Measurements from ENCODE around the gene RAB7B. TPM values are rescaled to one million over a fixed set of nuclear protein-coding genes. Genes with fewer than 3 reads are reported as not detected.

The RAB7B gene
- total and polyA plus RNA-seq, 2 donors = 6.4 to 8.6 TPM

- no peak overlapping the region for H3K4me3 ChIP-seq (ENCODE audit: low read length in 2 of 2)
- no peak overlapping the region for H3K27ac ChIP-seq (ENCODE audit: low read depth in 1 of 2, low read length in 1 of 2)
- no peaks in the 10 kb centered on the region for H3K4me1 ChIP-seq (ENCODE audit: control insufficient read depth in 2 of 2, insufficient read depth in 2 of 2, low read length in 2 of 2)
- WGBS = 97% methylated on average over 8 of the region's 8 CpGs
- no peak for DNase-seq (ENCODE audit: low read depth in 6 of 9, low spot score in 9 of 9)
- H3K36me3 ChIP-seq (ENCODE audit: control insufficient read depth in 2 of 2, insufficient read depth in 2 of 2, low read length in 1 of 2) = no peaks in the 10 kb centered on the region
- no peaks in the 10 kb centered on the region for H3K27me3 ChIP-seq (ENCODE audit: control insufficient read depth in 2 of 2, insufficient read depth in 1 of 2, low read length in 1 of 2)
- no peaks in the 10 kb centered on the region for H3K9me3 ChIP-seq (ENCODE audit: control insufficient read depth in 2 of 2, insufficient read depth in 1 of 2, low read length in 1 of 2)
Observed at GRCh38 chr1:205973377-205974232, 29.6 kb downstream of the RAB7B start.

DNA sequence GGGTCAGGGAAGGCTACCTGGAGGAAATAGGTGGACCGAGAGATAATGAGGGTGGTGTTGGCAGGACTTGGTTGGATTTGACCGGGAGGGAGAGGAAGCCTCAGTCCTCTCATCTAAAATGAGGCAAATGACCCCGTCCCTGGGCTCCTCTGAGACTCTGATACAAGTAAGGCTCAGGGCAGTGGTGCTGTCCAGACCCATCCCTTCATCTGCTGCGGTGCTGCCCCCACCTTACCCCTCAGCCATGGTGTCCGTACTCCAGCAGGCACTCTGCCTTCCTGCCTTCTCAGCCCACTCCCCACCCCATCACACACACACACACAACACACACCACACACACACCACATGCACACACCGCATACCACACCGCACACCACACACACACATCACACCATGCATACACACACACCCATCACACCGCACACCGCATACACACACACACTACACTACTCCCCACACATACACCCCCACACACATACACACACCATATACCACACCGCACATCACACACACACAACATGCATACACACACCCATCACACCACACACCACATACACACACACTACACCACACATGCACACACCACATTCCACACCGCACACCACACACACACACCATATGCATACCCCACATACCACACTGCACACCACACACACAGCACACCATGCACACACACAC lies 30.6 kb downstream of the RAB7B start:
- 94% methylated on average over 11 of the region's 11 CpGs for WGBS
- H3K9me3 ChIP-seq (ENCODE audit: control insufficient read depth in 2 of 2, insufficient read depth in 1 of 2, low read length in 1 of 2) = no peaks in the 10 kb centered on the region
- no peak for DNase-seq (ENCODE audit: low read depth in 6 of 9, low spot score in 9 of 9)
- no peaks in the 10 kb centered on the region for H3K27me3 ChIP-seq (ENCODE audit: control insufficient read depth in 2 of 2, insufficient read depth in 1 of 2, low read length in 1 of 2)
- no peaks in the 10 kb centered on the region for H3K36me3 ChIP-seq (ENCODE audit: control insufficient read depth in 2 of 2, insufficient read depth in 2 of 2, low read length in 1 of 2)
- no peak overlapping the region for H3K4me3 ChIP-seq (ENCODE audit: low read length in 2 of 2)
- no peaks in the 10 kb centered on the region for H3K4me1 ChIP-seq (ENCODE audit: control insufficient read depth in 2 of 2, insufficient read depth in 2 of 2, low read length in 2 of 2)
- H3K27ac ChIP-seq (ENCODE audit: low read depth in 1 of 2, low read length in 1 of 2) = no peak overlapping the region

GRCh38 chr1:205972081-205972480 lies 31.1 kb downstream of the RAB7B start:
- Histone ChIP-seq H3K27me3 (ENCODE audit: control insufficient read depth in 2 of 2, insufficient read depth in 1 of 2, low read length in 1 of 2) (no peaks in the 10 kb centered on the region), H3K27ac (ENCODE audit: low read depth in 1 of 2, low read length in 1 of 2) (no peak overlapping the region), H3K36me3 (ENCODE audit: control insufficient read depth in 2 of 2, insufficient read depth in 2 of 2, low read length in 1 of 2) (no peaks in the 10 kb centered on the region), H3K4me1 (ENCODE audit: control insufficient read depth in 2 of 2, insufficient read depth in 2 of 2, low read length in 2 of 2) (no peaks in the 10 kb centered on the region), H3K4me3 (ENCODE audit: low read length in 2 of 2) (no peak overlapping the region), H3K9me3 (ENCODE audit: control insufficient read depth in 2 of 2, insufficient read depth in 1 of 2, low read length in 1 of 2) (no peaks in the 10 kb centered on the region)
- WGBS = 95% methylated on average over 4 of the region's 4 CpGs
- DNase-seq (ENCODE audit: low read depth in 6 of 9, low spot score in 9 of 9) = no peak

- H3K27ac ChIP-seq (ENCODE audit: low read depth in 1 of 2, low read length in 1 of 2) = no peak overlapping the region
- 91% methylated on average over 4 of the region's 4 CpGs for WGBS
- no peak for DNase-seq (ENCODE audit: low read depth in 6 of 9, low spot score in 9 of 9)
Observed at GRCh38 chr1:205971082-205971481, 32.1 kb downstream of the RAB7B start.

DNA sequence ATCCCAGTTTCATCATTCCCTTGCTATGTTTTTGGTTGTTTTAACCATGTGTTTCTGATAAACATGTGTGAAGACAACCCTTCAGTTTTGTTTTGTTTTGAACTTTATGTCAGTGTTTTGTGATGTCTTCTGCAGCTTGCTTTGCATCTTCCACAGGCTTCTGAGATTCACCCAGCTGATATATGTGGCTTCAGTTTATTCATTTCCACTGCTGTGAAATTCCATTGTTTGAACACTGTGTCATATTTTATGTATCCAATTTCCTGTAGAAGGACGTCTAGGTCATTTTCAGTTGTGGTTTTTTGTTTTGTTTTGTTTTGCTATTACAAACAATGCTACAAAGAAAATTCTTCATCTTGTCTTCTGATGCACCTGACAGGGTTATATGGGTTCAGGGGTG lies 32.7 kb downstream of the RAB7B start:
- no peaks in the 10 kb centered on the region for H3K4me1 ChIP-seq (ENCODE audit: control insufficient read depth in 2 of 2, insufficient read depth in 2 of 2, low read length in 2 of 2)
- WGBS = 13% methylated on average over 1 of the region's 1 CpG
- H3K4me3 ChIP-seq (ENCODE audit: low read length in 2 of 2) = no peak overlapping the region
- no peaks in the 10 kb centered on the region for H3K36me3 ChIP-seq (ENCODE audit: control insufficient read depth in 2 of 2, insufficient read depth in 2 of 2, low read length in 1 of 2)
- no peak for DNase-seq (ENCODE audit: low read depth in 6 of 9, low spot score in 9 of 9)
- H3K27me3 ChIP-seq (ENCODE audit: control insufficient read depth in 2 of 2, insufficient read depth in 1 of 2, low read length in 1 of 2) = no peaks in the 10 kb centered on the region
- H3K9me3 ChIP-seq (ENCODE audit: control insufficient read depth in 2 of 2, insufficient read depth in 1 of 2, low read length in 1 of 2) = no peaks in the 10 kb centered on the region
- H3K27ac ChIP-seq (ENCODE audit: low read depth in 1 of 2, low read length in 1 of 2) = no peak overlapping the region

More at GRCh38 chr1:205971082-205971481, 32.1 kb downstream of the RAB7B start:
- Histone ChIP-seq H3K27me3 (ENCODE audit: control insufficient read depth in 2 of 2, insufficient read depth in 1 of 2, low read length in 1 of 2) (no peaks in the 10 kb centered on the region), H3K4me1 (ENCODE audit: control insufficient read depth in 2 of 2, insufficient read depth in 2 of 2, low read length in 2 of 2) (no peaks in the 10 kb centered on the region), H3K9me3 (ENCODE audit: control insufficient read depth in 2 of 2, insufficient read depth in 1 of 2, low read length in 1 of 2) (no peaks in the 10 kb centered on the region), H3K36me3 (ENCODE audit: control insufficient read depth in 2 of 2, insufficient read depth in 2 of 2, low read length in 1 of 2) (no peaks in the 10 kb centered on the region), H3K4me3 (ENCODE audit: low read length in 2 of 2) (no peak overlapping the region)

DNA sequence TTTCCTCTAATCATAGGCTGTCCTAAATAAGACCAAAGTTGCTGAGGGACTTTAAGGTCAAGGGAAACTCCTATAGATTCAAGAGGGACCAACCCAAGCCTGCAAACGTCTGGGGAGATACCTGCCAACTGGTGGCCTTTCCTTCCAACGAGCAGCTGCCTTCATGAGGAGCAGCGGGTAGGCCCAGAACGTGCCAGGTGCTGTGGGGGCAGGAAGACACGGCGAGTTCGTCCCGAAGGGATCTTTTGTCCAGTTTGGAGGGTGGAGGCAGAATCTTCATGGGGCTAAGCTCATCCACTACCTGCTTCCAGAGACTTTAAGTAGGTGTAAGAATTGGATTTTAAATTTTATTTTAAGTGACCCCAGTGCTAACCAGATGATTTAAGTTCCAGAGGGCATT lies 34.0 kb downstream of the RAB7B start:
- H3K4me1 ChIP-seq (ENCODE audit: control insufficient read depth in 2 of 2, insufficient read depth in 2 of 2, low read length in 2 of 2) = no peaks in the 10 kb centered on the region
- no peak for DNase-seq (ENCODE audit: low read depth in 6 of 9, low spot score in 9 of 9)
- WGBS = 94% methylated on average over 8 of the region's 8 CpGs
- H3K36me3 ChIP-seq (ENCODE audit: control insufficient read depth in 2 of 2, insufficient read depth in 2 of 2, low read length in 1 of 2) = no peaks in the 10 kb centered on the region
- H3K27me3 ChIP-seq (ENCODE audit: control insufficient read depth in 2 of 2, insufficient read depth in 1 of 2, low read length in 1 of 2) = no peaks in the 10 kb centered on the region
- no peak overlapping the region for H3K4me3 ChIP-seq (ENCODE audit: low read length in 2 of 2)
- no peak overlapping the region for H3K27ac ChIP-seq (ENCODE audit: low read depth in 1 of 2, low read length in 1 of 2)
- no peaks in the 10 kb centered on the region for H3K9me3 ChIP-seq (ENCODE audit: control insufficient read depth in 2 of 2, insufficient read depth in 1 of 2, low read length in 1 of 2)

GRCh38 chr1:205967554-205968335 lies 35.5 kb downstream of the RAB7B start:
- Histone ChIP-seq H3K36me3 (ENCODE audit: control insufficient read depth in 2 of 2, insufficient read depth in 2 of 2, low read length in 1 of 2) (no peaks in the 10 kb centered on the region), H3K27ac (ENCODE audit: low read depth in 1 of 2, low read length in 1 of 2) (no peak overlapping the region), H3K4me1 (ENCODE audit: control insufficient read depth in 2 of 2, insufficient read depth in 2 of 2, low read length in 2 of 2) (no peaks in the 10 kb centered on the region), H3K4me3 (ENCODE audit: low read length in 2 of 2) (no peak overlapping the region), H3K9me3 (ENCODE audit: control insufficient read depth in 2 of 2, insufficient read depth in 1 of 2, low read length in 1 of 2) (no peaks in the 10 kb centered on the region), H3K27me3 (ENCODE audit: control insufficient read depth in 2 of 2, insufficient read depth in 1 of 2, low read length in 1 of 2) (no peaks in the 10 kb centered on the region)
- DNase-seq (ENCODE audit: low read depth in 6 of 9, low spot score in 9 of 9) = no peak
- WGBS = 92% methylated on average over 10 of the region's 10 CpGs

GRCh38 chr1:205965036-205965884 lies 37.9 kb downstream of the RAB7B start:
- Histone ChIP-seq H3K36me3 (ENCODE audit: control insufficient read depth in 2 of 2, insufficient read depth in 2 of 2, low read length in 1 of 2) (no peaks in the 10 kb centered on the region), H3K9me3 (ENCODE audit: control insufficient read depth in 2 of 2, insufficient read depth in 1 of 2, low read length in 1 of 2) (no peaks in the 10 kb centered on the region), H3K4me3 (ENCODE audit: low read length in 2 of 2) (no peak overlapping the region), H3K27ac (ENCODE audit: low read depth in 1 of 2, low read length in 1 of 2) (no peak overlapping the region), H3K27me3 (ENCODE audit: control insufficient read depth in 2 of 2, insufficient read depth in 1 of 2, low read length in 1 of 2) (no peaks in the 10 kb centered on the region), H3K4me1 (ENCODE audit: control insufficient read depth in 2 of 2, insufficient read depth in 2 of 2, low read length in 2 of 2) (peaks cover 0 to 13% of the 10 kb centered on the region in 2 donors)
- no peak for DNase-seq (ENCODE audit: low read depth in 6 of 9, low spot score in 9 of 9)
- 93% methylated on average over 13 of the region's 13 CpGs for WGBS
